Astrocyte (in vitro differentiated cells and primary cell): ENCODE measurements around the gene PHF14. TPM values are rescaled to one million over a fixed set of nuclear protein-coding genes. Genes with fewer than 3 reads are reported as not detected.

ENCODE experiments used
- DNase-seq: peaks from one replicate; pipeline ENCODE4 v3.0.0-alpha.2; 2010; ENCODE audit warnings: low read depth
- FAIRE-seq: peaks from 2 replicates; lab custom pipeline; 2011; peaks lifted over from hg19 to GRCh38; lab: Jason Lieb, UNC
- H2AFZ ChIP-seq: 2 replicates; pipeline ENCODE4 v1.6.0; 2012; ENCODE audit warnings: low read depth, low read length, inconsistent platforms
- H3K27ac ChIP-seq: 2 replicates; pipeline ENCODE4 v1.5.1; 2011; ENCODE audit warnings: low read depth, low read length, inconsistent platforms
- H3K27me3 ChIP-seq: 2 replicates; pipeline ENCODE4 v1.6.0; 2011; ENCODE audit warnings: low read length, inconsistent platforms; ENCODE audit not compliant: insufficient read depth
- H3K36me3 ChIP-seq: 2 replicates; pipeline ENCODE4 v1.5.1; 2011; ENCODE audit warnings: low read length, inconsistent platforms; ENCODE audit not compliant: insufficient read depth
- H3K4me1 ChIP-seq: 2 replicates; pipeline ENCODE4 v1.5.1; 2011; ENCODE audit warnings: low read length, inconsistent platforms; ENCODE audit not compliant: insufficient read depth
- H3K4me2 ChIP-seq: 2 replicates; pipeline ENCODE4 v1.6.0; 2012; ENCODE audit warnings: low read length, inconsistent platforms
- H3K4me3 ChIP-seq: 2 replicates; pipeline ENCODE4 v1.5.1; 2011; ENCODE audit warnings: low read depth, mild to moderate bottlenecking, low read length, inconsistent platforms; ENCODE audit not compliant: insufficient read depth
- H3K79me2 ChIP-seq: 2 replicates; pipeline ENCODE4 v1.6.0; 2012; ENCODE audit warnings: mild to moderate bottlenecking, low read length, inconsistent platforms; ENCODE audit not compliant: insufficient read depth
- H3K9ac ChIP-seq: 2 replicates; pipeline ENCODE4 v1.6.0; 2012; ENCODE audit warnings: mild to moderate bottlenecking, low read length, inconsistent platforms
- H3K9me3 ChIP-seq: 2 replicates; pipeline ENCODE4 v1.5.1; 2012; ENCODE audit warnings: low read depth, mild to moderate bottlenecking, low read length, inconsistent platforms; ENCODE audit not compliant: insufficient read depth
- H4K20me1 ChIP-seq: 2 replicates; pipeline ENCODE4 v1.6.0; 2012; ENCODE audit warnings: low read length, inconsistent platforms; ENCODE audit not compliant: insufficient read depth
- H3K27ac Mint-ChIP-seq: one replicate; pipeline ENCODE4 v1.8.0; 2021; ENCODE audit warnings: mild to moderate bottlenecking, mixed read lengths; ENCODE audit not compliant: unreplicated experiment
- H3K27me3 Mint-ChIP-seq: one replicate; pipeline ENCODE4 v1.8.0; 2021; ENCODE audit warnings: low read depth, mixed read lengths; ENCODE audit not compliant: unreplicated experiment
- H3K36me3 Mint-ChIP-seq: one replicate; pipeline ENCODE4 v1.8.0; 2021; ENCODE audit warnings: low read depth, mixed read lengths; ENCODE audit not compliant: unreplicated experiment
- H3K4me1 Mint-ChIP-seq: one replicate; pipeline ENCODE4 v1.8.0; 2021; ENCODE audit warnings: low read depth, mixed read lengths; ENCODE audit not compliant: unreplicated experiment
- H3K4me3 Mint-ChIP-seq: one replicate; pipeline ENCODE4 v1.8.0; 2021; ENCODE audit warnings: mild to moderate bottlenecking, moderate library complexity, mixed read lengths; ENCODE audit not compliant: unreplicated experiment
- H3K9me3 Mint-ChIP-seq: one replicate; pipeline ENCODE4 v1.8.0; 2021; ENCODE audit warnings: mild to moderate bottlenecking, mixed read lengths; ENCODE audit not compliant: unreplicated experiment
- EZH2 ChIP-seq: IDR thresholded peaks from 2 replicates; pipeline ENCODE4 v1.6.1; 2012; ENCODE audit warnings: mild to moderate bottlenecking, low read length, inconsistent platforms; ENCODE audit not compliant: insufficient read depth
- total RNA-seq: library from RNA; stranded (reverse); gene quantifications from 2 replicates; pipeline ENCODE4 v1.2.1, GENCODE V29; 2021
- TF ChIP-seq, protein P1 (sequence below): IDR thresholded peaks from 2 replicates; pipeline ENCODE4 v1.5.1; 2011; ENCODE audit warnings: low read depth, mild to moderate bottlenecking, inconsistent platforms, low read length, moderate library complexity; ENCODE audit not compliant: insufficient read depth

Gene PHF14
- total RNA-seq, 1 donor from 2014 or later = 28.8 TPM

DNA sequence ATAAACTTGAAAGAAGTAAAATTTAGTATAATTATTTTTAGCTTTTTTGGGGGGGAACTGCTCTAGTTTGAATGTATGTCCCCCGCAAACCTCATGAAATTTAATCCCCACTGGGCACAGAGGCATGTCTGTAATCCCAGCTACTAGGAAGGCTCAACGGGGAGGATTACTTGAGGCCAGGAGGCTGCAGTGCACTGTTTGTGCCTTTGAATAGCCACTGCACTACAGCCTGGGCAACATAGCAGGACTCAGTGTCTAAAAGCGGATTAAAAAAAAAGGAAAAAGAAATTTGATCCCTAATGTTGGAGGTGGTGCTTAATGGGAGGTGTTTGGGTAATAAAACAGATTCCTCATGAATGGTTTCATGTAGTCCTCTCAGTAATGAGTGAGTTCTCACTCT is 43.1 kb upstream of the PHF14 start:
- DNase-seq = no peak
- Histone ChIP-seq H3K27ac (no peak overlapping the region), H2AFZ (no peak overlapping the region), H3K4me3 (no peak overlapping the region), H3K9ac (no peak overlapping the region), H3K9me3 (no peaks in the 10 kb centered on the region), H3K4me1 (no peaks in the 10 kb centered on the region), H3K36me3 (peaks cover 11% of the 10 kb centered on the region), H4K20me1 (peaks cover 6% of the 10 kb centered on the region), H3K27me3 (no peaks in the 10 kb centered on the region), H3K4me2 (no peak overlapping the region), H3K79me2 (peaks cover 5% of the 10 kb centered on the region)
- no peak for FAIRE-seq
- no peaks in the 10 kb centered on the region for H3K9me3 Mint-ChIP-seq
- H3K27ac Mint-ChIP-seq = no peak overlapping the region
- no peaks in the 10 kb centered on the region for H3K4me1 Mint-ChIP-seq
- TF ChIP-seq, protein P1, sequence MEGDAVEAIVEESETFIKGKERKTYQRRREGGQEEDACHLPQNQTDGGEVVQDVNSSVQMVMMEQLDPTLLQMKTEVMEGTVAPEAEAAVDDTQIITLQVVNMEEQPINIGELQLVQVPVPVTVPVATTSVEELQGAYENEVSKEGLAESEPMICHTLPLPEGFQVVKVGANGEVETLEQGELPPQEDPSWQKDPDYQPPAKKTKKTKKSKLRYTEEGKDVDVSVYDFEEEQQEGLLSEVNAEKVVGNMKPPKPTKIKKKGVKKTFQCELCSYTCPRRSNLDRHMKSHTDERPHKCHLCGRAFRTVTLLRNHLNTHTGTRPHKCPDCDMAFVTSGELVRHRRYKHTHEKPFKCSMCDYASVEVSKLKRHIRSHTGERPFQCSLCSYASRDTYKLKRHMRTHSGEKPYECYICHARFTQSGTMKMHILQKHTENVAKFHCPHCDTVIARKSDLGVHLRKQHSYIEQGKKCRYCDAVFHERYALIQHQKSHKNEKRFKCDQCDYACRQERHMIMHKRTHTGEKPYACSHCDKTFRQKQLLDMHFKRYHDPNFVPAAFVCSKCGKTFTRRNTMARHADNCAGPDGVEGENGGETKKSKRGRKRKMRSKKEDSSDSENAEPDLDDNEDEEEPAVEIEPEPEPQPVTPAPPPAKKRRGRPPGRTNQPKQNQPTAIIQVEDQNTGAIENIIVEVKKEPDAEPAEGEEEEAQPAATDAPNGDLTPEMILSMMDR = no peak
- TF ChIP-seq EZH2 = no peak
- no peaks in the 10 kb centered on the region for H3K36me3 Mint-ChIP-seq
- H3K27me3 Mint-ChIP-seq = no peaks in the 10 kb centered on the region
- no peak overlapping the region for H3K4me3 Mint-ChIP-seq

- DNase-seq (no peak), FAIRE-seq (no peak)
- H3K27me3 ChIP-seq = no peaks in the 10 kb centered on the region
- H4K20me1 ChIP-seq = peaks cover 6% of the 10 kb centered on the region
- peaks cover 2% of the 10 kb centered on the region for H3K36me3 Mint-ChIP-seq
- no peak overlapping the region for H3K27ac ChIP-seq
- H3K9ac ChIP-seq = no peak overlapping the region
- H3K4me3 Mint-ChIP-seq = no peak overlapping the region
- H2AFZ ChIP-seq = no peak overlapping the region
- H3K79me2 ChIP-seq = peaks cover 11% of the 10 kb centered on the region
- peaks cover 18% of the 10 kb centered on the region for H3K36me3 ChIP-seq
- H3K27ac Mint-ChIP-seq = no peak overlapping the region
- no peaks in the 10 kb centered on the region for H3K9me3 Mint-ChIP-seq
- H3K4me2 ChIP-seq = no peak overlapping the region
- TF ChIP-seq, protein P1 = no peak
- TF ChIP-seq EZH2 = no peak
- H3K9me3 ChIP-seq = no peaks in the 10 kb centered on the region
- H3K4me1 Mint-ChIP-seq = no peaks in the 10 kb centered on the region
- H3K27me3 Mint-ChIP-seq = no peaks in the 10 kb centered on the region
- no peak overlapping the region for H3K4me3 ChIP-seq
- no peaks in the 10 kb centered on the region for H3K4me1 ChIP-seq
Measured at GRCh38 chr7:10931161-10931560, 42.5 kb upstream of the PHF14 start.

DNA sequence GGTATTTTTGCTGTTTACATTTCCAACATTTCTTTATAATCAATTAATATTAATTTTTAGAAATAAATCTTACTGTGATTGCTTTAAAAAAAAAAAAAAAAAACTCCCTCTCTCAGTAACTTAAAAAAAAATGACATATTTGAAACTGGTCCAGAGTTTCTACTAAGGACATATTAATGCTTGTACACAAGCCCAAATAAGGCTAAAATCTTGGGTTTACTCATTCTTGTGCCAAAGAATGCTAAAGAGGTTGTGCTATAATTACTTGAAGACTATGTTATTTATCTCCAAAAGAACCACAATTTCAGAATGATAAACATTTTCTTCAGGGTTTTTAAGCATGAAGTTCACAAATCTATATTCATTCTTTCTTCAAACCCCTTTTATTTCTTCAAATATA is 39.4 kb upstream of the PHF14 start:
- no peak overlapping the region for H3K4me2 ChIP-seq
- Mint-ChIP-seq H3K27me3 (no peaks in the 10 kb centered on the region), H3K4me1 (peaks cover 9% of the 10 kb centered on the region), H3K4me3 (no peak overlapping the region), H3K9me3 (no peaks in the 10 kb centered on the region), H3K27ac (no peak overlapping the region), H3K36me3 (peaks cover 4% of the 10 kb centered on the region)
- H3K36me3 ChIP-seq = peaks cover 30% of the 10 kb centered on the region
- peaks cover 11% of the 10 kb centered on the region for H4K20me1 ChIP-seq
- no peak overlapping the region for H3K27ac ChIP-seq
- peak; percentile 62 for DNase-seq
- H3K9me3 ChIP-seq = no peaks in the 10 kb centered on the region
- TF ChIP-seq, protein P1 = no peak
- no peak for TF ChIP-seq EZH2
- no peak overlapping the region for H2AFZ ChIP-seq
- H3K27me3 ChIP-seq = no peaks in the 10 kb centered on the region
- peaks cover 41% of the 10 kb centered on the region for H3K79me2 ChIP-seq
- FAIRE-seq = no peak
- H3K4me1 ChIP-seq = peaks cover 6% of the 10 kb centered on the region
- H3K4me3 ChIP-seq = no peak overlapping the region
- no peak overlapping the region for H3K9ac ChIP-seq
